GM23338 (cell line): ENCODE data around the gene SLC44A4.

ENCODE experiments used
- CREB1 ChIP-seq: fragments of 250-450 bp; sonication (Bioruptor Pico); IDR thresholded peaks from 2 replicates; pipeline ENCODE4 v1.5.0; 2020; ENCODE audit warnings: low read depth, mild to moderate bottlenecking, moderate library complexity
- CTCF ChIP-seq, 2 experiments: fragments of 200-600 bp in 1 of 2; sonication (generic) in 1 of 2; conservative IDR thresholded peaks; 2 replicates each; pipeline versions ENCODE4 v1.5.1 to v1.6.1; 2016 to 2017; ENCODE audit warnings: antibody characterized with exemption in 2 of 2, low read depth in 2 of 2, mild to moderate bottlenecking in 2 of 2, moderate library complexity in 1 of 2
- ETS1 ChIP-seq: IDR thresholded peaks from 2 replicates; pipeline ENCODE4 v1.6.1; 2016; ENCODE audit warnings: antibody characterized with exemption
- EZH2 ChIP-seq: fragments of 200-600 bp; sonication (generic); IDR thresholded peaks from one replicate; pipeline ENCODE4 v1.8.0; 2017; ENCODE audit warnings: antibody characterized with exemption, mild to moderate bottlenecking, low read depth; ENCODE audit not compliant: unreplicated experiment
- EZH2phosphoT487 ChIP-seq: fragments of 200-600 bp; sonication (generic); IDR thresholded peaks from one replicate; pipeline ENCODE4 v1.8.1; 2018; ENCODE audit warnings: antibody characterized with exemption; ENCODE audit not compliant: unreplicated experiment
- JUNB ChIP-seq: IDR thresholded peaks from one replicate; pipeline ENCODE4 v1.6.1; 2016; ENCODE audit warnings: antibody characterized with exemption; ENCODE audit not compliant: unreplicated experiment
- POLR2AphosphoS5 ChIP-seq: IDR thresholded peaks from 2 replicates; pipeline ENCODE4 v1.6.1; 2016; ENCODE audit warnings: antibody characterized with exemption, low read depth
- REST ChIP-seq: IDR thresholded peaks from one replicate; pipeline ENCODE4 v1.6.1; 2018; ENCODE audit warnings: antibody characterized with exemption; ENCODE audit not compliant: unreplicated experiment
- STAT1 ChIP-seq: IDR thresholded peaks from one replicate; pipeline ENCODE4 v1.6.1; 2016; ENCODE audit warnings: antibody characterized with exemption; ENCODE audit not compliant: unreplicated experiment

- TF ChIP-seq REST (no peak), CTCF (conservative IDR thresholded peaks at IDR 0.05; ENCODE audit: low read depth in 2 of 2) (no peak), EZH2 (no peak), JUNB (no peak), POLR2AphosphoS5 (peak; percentile 54), STAT1 (no peak), ETS1 (no peak), CREB1 (CRISPR knock-in tag) (no peak), EZH2phosphoT487 (no peak)
Observed at GRCh38 chr6:31822036-31822821, 56.6 kb downstream of the SLC44A4 start.
